ENCODE data around the gene LRP10.

Gene LRP10

DNA sequence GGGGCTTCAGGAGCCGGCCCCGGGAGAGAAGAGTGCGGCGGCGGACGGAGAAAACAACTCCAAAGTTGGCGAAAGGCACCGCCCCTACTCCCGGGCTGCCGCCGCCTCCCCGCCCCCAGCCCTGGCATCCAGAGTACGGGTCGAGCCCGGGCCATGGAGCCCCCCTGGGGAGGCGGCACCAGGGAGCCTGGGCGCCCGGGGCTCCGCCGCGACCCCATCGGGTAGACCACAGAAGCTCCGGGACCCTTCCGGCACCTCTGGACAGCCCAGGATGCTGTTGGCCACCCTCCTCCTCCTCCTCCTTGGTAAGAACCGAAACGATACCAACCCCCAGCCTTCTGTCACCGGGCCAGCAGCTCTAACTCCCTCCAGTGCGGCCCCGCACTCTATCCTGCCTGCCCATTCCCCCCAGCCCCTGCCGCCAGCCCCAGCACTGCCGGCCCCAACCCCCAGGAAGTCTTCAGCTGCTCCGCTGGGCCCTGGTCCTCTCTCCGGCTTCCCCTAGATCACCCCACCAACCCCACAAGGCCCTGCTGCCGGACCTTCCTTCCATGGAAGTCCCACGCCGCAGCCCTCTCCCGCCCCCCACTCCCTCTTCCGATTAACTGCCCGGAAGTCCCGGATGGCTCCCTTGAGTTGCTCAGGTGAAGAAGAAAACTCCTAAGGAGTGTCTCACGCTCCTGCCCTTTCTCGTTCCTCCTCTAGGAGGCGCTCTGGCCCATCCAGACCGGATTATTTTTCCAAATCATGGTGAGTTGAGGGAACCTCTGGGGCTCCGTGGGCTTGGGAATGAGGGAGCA is 693 bp downstream of the LRP10 start:
- Histone ChIP-seq H3K27me3 (ENCODE audit: control insufficient read depth, insufficient read depth, low read length) (no peaks in the 10 kb centered on the region), H3K4me1 (ENCODE audit: control insufficient read depth, insufficient read depth, low read length) (peaks cover 11% of the 10 kb centered on the region), H3K9ac (ENCODE audit: low read depth, low read length) (no peak overlapping the region), H3K9me3 (ENCODE audit: control insufficient read depth, insufficient read depth, low read length) (no peaks in the 10 kb centered on the region), H3K4me3 (ENCODE audit: low read depth, low read length) (peak overlapping the region; percentile 69), H3K27ac (ENCODE audit: low read depth, low read length) (peak overlapping the region; percentile 92), H3K36me3 (ENCODE audit: control insufficient read depth, insufficient read depth, low read length) (peaks cover 13% of the 10 kb centered on the region)

DNA sequence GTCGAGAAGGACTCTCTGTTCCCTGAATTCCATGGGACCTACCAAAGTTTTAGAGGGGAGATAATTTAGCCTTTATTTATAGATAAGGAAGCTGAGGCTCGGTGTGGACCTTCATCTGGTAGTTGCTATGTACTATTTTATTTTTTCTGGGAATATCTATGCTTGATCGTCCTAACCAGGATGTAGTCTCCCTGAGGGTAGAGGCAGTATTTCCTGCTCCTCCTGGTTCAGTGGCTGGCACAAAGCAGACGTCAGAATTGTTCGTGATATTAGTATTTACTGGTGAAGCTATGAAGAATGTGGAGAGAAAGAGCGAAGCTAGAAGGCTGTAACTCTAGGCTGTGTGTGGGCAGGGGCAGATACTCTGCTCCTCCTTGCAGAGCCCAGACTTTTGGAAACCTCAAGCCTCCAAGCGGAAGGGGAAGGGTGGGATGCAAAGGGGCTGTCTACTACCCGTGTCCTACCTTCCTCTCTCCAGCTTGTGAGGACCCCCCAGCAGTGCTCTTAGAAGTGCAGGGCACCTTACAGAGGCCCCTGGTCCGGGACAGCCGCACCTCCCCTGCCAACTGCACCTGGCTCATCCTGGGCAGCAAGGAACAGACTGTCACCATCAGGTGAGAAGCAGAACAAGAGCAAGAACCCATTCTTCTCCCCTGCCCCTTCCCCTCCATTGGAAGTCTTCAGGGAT is 1.4 kb downstream of the LRP10 start:
- peak overlapping the region; percentile 69; the same call in 1 of the 2 replicates for H3K4me3 ChIP-seq (ENCODE audit: low read depth, low read length)
- H3K4me1 ChIP-seq (ENCODE audit: control insufficient read depth, insufficient read depth, low read length), result peaks cover 11% of the 10 kb centered on the region
- peaks cover 13% of the 10 kb centered on the region for H3K36me3 ChIP-seq (ENCODE audit: control insufficient read depth, insufficient read depth, low read length)
- H3K27me3 ChIP-seq (ENCODE audit: control insufficient read depth, insufficient read depth, low read length), result no peaks in the 10 kb centered on the region
- H3K9me3 ChIP-seq (ENCODE audit: control insufficient read depth, insufficient read depth, low read length), result no peaks in the 10 kb centered on the region
- H3K9ac ChIP-seq (ENCODE audit: low read depth, low read length), result no peak overlapping the region
- no peak overlapping the region for H3K27ac ChIP-seq (ENCODE audit: low read depth, low read length)

DNA sequence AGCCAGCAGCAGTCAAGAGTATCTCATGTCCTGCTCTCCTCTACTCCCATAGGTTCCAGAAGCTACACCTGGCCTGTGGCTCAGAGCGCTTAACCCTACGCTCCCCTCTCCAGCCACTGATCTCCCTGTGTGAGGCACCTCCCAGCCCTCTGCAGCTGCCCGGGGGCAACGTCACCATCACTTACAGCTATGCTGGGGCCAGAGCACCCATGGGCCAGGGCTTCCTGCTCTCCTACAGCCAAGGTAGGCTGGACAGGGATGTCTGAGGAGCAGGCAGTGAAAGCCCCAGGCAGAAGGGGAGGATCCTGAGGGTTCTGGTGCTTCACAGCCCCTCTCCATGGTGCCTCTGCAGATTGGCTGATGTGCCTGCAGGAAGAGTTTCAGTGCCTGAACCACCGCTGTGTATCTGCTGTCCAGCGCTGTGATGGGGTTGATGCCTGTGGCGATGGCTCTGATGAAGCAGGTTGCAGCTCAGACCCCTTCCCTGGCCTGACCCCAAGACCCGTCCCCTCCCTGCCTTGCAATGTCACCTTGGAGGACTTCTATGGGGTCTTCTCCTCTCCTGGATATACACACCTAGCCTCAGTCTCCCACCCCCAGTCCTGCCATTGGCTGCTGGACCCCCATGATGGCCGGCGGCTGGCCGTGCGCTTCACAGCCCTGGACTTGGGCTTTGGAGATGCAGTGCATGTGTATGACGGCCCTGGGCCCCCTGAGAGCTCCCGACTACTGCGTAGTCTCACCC is 3.6 kb downstream of the LRP10 start:
- H3K4me3 ChIP-seq (ENCODE audit: low read depth, low read length), result no peak overlapping the region
- H3K27ac ChIP-seq (ENCODE audit: low read depth, low read length), result no peak overlapping the region
- H3K36me3 ChIP-seq (ENCODE audit: control insufficient read depth, insufficient read depth, low read length), result peaks cover 13% of the 10 kb centered on the region
- no peak overlapping the region for H3K9ac ChIP-seq (ENCODE audit: low read depth, low read length)
- no peaks in the 10 kb centered on the region for H3K27me3 ChIP-seq (ENCODE audit: control insufficient read depth, insufficient read depth, low read length)
- peaks cover 11% of the 10 kb centered on the region for H3K4me1 ChIP-seq (ENCODE audit: control insufficient read depth, insufficient read depth, low read length)
- H3K9me3 ChIP-seq (ENCODE audit: control insufficient read depth, insufficient read depth, low read length), result no peaks in the 10 kb centered on the region

DNA sequence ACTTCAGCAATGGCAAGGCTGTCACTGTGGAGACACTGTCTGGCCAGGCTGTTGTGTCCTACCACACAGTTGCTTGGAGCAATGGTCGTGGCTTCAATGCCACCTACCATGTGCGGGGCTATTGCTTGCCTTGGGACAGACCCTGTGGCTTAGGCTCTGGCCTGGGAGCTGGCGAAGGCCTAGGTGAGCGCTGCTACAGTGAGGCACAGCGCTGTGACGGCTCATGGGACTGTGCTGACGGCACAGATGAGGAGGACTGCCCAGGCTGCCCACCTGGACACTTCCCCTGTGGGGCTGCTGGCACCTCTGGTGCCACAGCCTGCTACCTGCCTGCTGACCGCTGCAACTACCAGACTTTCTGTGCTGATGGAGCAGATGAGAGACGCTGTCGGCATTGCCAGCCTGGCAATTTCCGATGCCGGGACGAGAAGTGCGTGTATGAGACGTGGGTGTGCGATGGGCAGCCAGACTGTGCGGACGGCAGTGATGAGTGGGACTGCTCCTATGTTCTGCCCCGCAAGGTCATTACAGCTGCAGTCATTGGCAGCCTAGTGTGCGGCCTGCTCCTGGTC is 4.3 kb downstream of the LRP10 start:
- Histone ChIP-seq H3K27ac (ENCODE audit: low read depth, low read length) (no peak overlapping the region), H3K9ac (ENCODE audit: low read depth, low read length) (no peak overlapping the region), H3K36me3 (ENCODE audit: control insufficient read depth, insufficient read depth, low read length) (peaks cover 13% of the 10 kb centered on the region), H3K4me1 (ENCODE audit: control insufficient read depth, insufficient read depth, low read length) (peaks cover 6% of the 10 kb centered on the region), H3K4me3 (ENCODE audit: low read depth, low read length) (no peak overlapping the region), H3K9me3 (ENCODE audit: control insufficient read depth, insufficient read depth, low read length) (no peaks in the 10 kb centered on the region), H3K27me3 (ENCODE audit: control insufficient read depth, insufficient read depth, low read length) (no peaks in the 10 kb centered on the region)

DNA sequence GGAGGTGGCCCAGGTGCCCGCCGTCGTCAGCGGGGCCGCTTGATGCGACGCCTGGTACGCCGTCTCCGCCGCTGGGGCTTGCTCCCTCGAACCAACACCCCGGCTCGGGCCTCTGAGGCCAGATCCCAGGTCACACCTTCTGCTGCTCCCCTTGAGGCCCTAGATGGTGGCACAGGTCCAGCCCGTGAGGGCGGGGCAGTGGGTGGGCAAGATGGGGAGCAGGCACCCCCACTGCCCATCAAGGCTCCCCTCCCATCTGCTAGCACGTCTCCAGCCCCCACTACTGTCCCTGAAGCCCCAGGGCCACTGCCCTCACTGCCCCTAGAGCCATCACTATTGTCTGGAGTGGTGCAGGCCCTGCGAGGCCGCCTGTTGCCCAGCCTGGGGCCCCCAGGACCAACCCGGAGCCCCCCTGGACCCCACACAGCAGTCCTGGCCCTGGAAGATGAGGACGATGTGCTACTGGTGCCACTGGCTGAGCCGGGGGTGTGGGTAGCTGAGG is 5.5 kb downstream of the LRP10 start:
- Histone ChIP-seq H3K27ac (ENCODE audit: low read depth, low read length) (no peak overlapping the region), H3K4me3 (ENCODE audit: low read depth, low read length) (no peak overlapping the region), H3K9ac (ENCODE audit: low read depth, low read length) (no peak overlapping the region), H3K27me3 (ENCODE audit: control insufficient read depth, insufficient read depth, low read length) (peaks cover 3% of the 10 kb centered on the region; the same call in 1 of the 2 replicates), H3K36me3 (ENCODE audit: control insufficient read depth, insufficient read depth, low read length) (peaks cover 13% of the 10 kb centered on the region), H3K9me3 (ENCODE audit: control insufficient read depth, insufficient read depth, low read length) (no peaks in the 10 kb centered on the region), H3K4me1 (ENCODE audit: control insufficient read depth, insufficient read depth, low read length) (peaks cover 4% of the 10 kb centered on the region)

DNA sequence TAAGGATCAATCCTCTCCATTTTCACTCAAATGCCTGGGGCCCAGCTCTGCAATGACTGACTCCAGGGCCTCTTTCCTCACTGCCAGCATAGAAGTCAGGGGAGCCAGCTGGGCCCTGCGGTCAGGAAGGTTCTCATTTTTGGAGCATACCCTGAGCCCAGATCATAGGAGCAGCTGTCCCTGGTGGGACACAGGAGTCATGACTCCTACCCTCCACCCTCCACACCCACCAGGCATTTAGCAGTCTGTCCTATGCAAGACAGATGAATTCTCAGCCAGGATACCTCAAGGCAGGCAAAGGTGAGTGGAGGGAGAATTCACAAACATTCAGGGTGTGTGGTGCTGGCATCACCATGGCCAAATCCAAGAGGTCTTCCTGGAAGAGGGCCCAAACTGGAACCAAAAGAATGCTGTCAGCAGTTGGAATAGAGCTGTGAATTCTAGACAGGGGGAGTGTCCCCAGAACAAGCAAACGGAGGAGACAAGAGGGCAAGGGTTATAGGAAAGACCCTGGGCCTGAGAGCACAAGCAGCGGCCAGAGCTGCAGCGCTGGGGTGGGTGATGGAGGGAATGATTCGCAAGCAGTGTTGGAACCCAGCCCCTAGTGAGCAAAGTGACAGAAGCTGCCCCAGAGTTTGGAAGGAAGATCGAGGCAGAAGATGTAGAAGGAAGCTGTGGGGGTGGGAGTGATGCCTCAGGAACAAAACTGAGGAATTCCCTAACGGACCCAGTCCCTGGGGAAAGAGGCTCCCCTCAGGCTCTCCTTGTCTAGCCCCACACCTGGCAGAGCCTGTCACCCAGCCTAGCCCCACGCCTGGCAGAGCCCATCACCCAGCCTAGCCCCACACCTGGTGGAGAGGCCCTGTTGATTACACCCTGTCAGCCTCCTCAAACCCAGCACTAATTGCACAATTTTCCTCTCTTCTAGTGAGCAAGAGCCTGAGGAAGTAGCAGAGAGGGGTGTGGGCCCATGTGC is 7.0 kb downstream of the LRP10 start:
- Histone ChIP-seq H3K36me3 (ENCODE audit: control insufficient read depth, insufficient read depth, low read length) (peaks cover 13% of the 10 kb centered on the region), H3K9me3 (ENCODE audit: control insufficient read depth, insufficient read depth, low read length) (no peaks in the 10 kb centered on the region), H3K4me3 (ENCODE audit: low read depth, low read length) (no peak overlapping the region), H3K27me3 (ENCODE audit: control insufficient read depth, insufficient read depth, low read length) (peaks cover 9% of the 10 kb centered on the region), H3K27ac (ENCODE audit: low read depth, low read length) (no peak overlapping the region), H3K9ac (ENCODE audit: low read depth, low read length) (no peak overlapping the region), H3K4me1 (ENCODE audit: control insufficient read depth, insufficient read depth, low read length) (peaks cover 14% of the 10 kb centered on the region)

DNA sequence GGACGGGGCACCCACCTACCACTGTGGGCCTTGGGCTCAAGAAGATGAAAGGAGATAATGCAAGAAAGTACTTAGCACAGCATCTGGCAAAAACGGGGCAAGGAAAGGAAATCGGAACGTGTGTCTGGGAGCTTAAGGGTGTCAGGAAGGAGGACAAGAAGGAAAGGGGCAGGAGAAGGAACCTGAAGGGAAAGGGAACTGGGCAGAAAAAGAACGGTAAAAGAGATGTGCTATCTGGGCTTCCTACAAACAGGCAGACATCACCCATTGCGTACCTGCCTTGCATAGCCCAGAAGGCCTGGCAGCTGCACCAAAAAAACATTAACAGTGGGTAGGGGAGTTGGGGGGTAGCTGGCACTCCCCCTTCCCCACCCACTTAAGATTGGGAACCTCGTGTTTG is 10.5 kb downstream of the LRP10 start:
- Histone ChIP-seq H3K4me3 (ENCODE audit: low read depth, low read length) (no peak overlapping the region), H3K27ac (ENCODE audit: low read depth, low read length) (peak overlapping the region; percentile 55), H3K9ac (ENCODE audit: low read depth, low read length) (no peak overlapping the region), H3K27me3 (ENCODE audit: control insufficient read depth, insufficient read depth, low read length) (peaks cover 35% of the 10 kb centered on the region), H3K9me3 (ENCODE audit: control insufficient read depth, insufficient read depth, low read length) (no peaks in the 10 kb centered on the region), H3K36me3 (ENCODE audit: control insufficient read depth, insufficient read depth, low read length) (no peaks in the 10 kb centered on the region), H3K4me1 (ENCODE audit: control insufficient read depth, insufficient read depth, low read length) (peaks cover 23% of the 10 kb centered on the region)

DNA sequence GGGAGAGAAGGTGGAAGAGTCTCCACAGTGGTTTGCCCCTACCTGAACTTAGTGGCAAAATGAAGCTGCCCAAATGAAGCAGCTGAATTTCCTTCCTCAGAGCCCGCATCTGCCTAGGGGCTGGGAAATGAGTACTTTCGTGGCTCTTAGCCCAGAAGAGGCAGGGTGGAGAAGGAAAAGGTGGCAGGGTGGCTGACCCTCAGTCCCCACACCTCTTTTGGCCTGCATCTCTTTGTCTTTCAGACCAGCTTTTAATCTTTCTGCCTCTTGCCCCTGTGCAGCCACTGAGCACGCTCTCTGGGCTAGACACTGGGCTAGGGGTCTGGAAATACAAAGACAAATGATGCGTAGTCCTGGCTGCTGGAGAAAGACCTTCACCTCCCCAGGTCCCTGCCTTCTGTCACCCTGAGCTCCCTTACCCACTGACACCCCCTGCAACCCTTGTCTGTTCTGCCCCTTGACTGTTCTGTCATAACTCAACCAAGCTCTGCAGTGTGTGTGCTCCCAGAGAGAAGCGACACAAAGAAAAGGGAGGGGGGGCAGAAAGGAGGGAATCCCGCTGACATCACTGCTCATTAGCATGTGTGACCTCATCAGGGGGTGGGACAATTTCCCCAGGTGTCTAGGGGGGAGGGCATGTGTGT is 11.1 kb downstream of the LRP10 start:
- H3K4me1 ChIP-seq (ENCODE audit: control insufficient read depth, insufficient read depth, low read length), result peaks cover 23% of the 10 kb centered on the region
- H3K4me3 ChIP-seq (ENCODE audit: low read depth, low read length), result peak overlapping the region; percentile 42
- H3K9ac ChIP-seq (ENCODE audit: low read depth, low read length), result peak overlapping the region; percentile 42; the same call in 1 of the 2 replicates
- peak overlapping the region; percentile 55 for H3K27ac ChIP-seq (ENCODE audit: low read depth, low read length)
- H3K36me3 ChIP-seq (ENCODE audit: control insufficient read depth, insufficient read depth, low read length), result no peaks in the 10 kb centered on the region
- H3K9me3 ChIP-seq (ENCODE audit: control insufficient read depth, insufficient read depth, low read length), result no peaks in the 10 kb centered on the region
- H3K27me3 ChIP-seq (ENCODE audit: control insufficient read depth, insufficient read depth, low read length), result peaks cover 35% of the 10 kb centered on the region

DNA sequence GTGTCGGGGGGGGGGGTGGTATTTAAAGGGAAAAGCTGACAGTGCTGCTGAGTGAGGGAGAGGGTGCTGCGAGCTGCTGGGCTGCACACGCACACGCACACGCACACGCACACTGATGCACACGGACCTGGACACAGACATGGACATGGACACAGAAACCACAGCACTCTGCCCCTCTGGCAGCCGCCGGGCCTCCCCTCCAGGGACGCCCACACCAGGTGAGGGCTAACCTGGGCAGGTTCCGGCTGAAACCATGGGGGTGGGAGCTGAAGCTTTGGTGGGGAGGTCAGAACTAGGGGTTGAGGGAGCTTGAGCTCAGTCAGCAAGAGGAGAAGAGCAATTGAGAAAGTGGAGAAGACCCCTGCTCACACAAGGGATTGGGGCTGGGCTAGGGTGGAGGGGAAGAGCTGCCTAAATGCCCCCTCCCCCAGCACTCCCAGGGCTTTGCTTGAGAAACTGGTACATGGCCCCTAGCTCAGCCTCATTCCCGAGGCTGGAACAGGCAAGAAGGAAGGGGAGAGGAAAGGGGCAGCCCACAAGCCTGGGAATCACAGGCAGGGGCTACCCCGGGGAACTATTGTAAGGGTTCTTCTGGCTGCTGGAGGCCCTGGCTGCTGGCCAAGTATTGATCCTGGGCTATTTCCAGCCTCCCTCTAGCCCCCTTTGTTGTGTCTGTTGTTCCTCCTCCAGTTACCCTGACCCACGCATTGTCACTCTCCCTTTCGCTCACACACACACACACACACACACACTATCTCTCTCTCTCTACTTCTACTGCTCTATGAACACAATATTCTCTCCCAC is 11.8 kb downstream of the LRP10 start, which contains the start of gene REM2:
TSS of gene REM2 (plus strand) at position 50 of the 804 bp plus-strand sequence. CDS start at position 116, 66 bp downstream.
- H3K27me3 ChIP-seq (ENCODE audit: control insufficient read depth, insufficient read depth, low read length), result peaks cover 35% of the 10 kb centered on the region
- H3K9ac ChIP-seq (ENCODE audit: low read depth, low read length), result peak within 1 kb of the TSS; percentile 42; the same call in 1 of the 2 replicates
- peak within 1 kb of the TSS; percentile 55 for H3K27ac ChIP-seq (ENCODE audit: low read depth, low read length)
- peak within 1 kb of the TSS; percentile 48 for H3K4me3 ChIP-seq (ENCODE audit: low read depth, low read length)
- H3K9me3 ChIP-seq (ENCODE audit: control insufficient read depth, insufficient read depth, low read length), result no peaks in the 10 kb centered on the region
- H3K36me3 ChIP-seq (ENCODE audit: control insufficient read depth, insufficient read depth, low read length), result no peaks in the 10 kb centered on the region
- H3K4me1 ChIP-seq (ENCODE audit: control insufficient read depth, insufficient read depth, low read length), result peaks cover 23% of the 10 kb centered on the region

Data from HUES48 (cell line).